NCI-H2227 treated with DMSO at 0.1 percent for 48 hours (cell line): ENCODE data around the gene IRGM.

Source experiments
- DNase-seq: peaks from one replicate; lab custom pipeline; 2025; lab: John Stamatoyannopoulos, UW

Gene IRGM

DNA sequence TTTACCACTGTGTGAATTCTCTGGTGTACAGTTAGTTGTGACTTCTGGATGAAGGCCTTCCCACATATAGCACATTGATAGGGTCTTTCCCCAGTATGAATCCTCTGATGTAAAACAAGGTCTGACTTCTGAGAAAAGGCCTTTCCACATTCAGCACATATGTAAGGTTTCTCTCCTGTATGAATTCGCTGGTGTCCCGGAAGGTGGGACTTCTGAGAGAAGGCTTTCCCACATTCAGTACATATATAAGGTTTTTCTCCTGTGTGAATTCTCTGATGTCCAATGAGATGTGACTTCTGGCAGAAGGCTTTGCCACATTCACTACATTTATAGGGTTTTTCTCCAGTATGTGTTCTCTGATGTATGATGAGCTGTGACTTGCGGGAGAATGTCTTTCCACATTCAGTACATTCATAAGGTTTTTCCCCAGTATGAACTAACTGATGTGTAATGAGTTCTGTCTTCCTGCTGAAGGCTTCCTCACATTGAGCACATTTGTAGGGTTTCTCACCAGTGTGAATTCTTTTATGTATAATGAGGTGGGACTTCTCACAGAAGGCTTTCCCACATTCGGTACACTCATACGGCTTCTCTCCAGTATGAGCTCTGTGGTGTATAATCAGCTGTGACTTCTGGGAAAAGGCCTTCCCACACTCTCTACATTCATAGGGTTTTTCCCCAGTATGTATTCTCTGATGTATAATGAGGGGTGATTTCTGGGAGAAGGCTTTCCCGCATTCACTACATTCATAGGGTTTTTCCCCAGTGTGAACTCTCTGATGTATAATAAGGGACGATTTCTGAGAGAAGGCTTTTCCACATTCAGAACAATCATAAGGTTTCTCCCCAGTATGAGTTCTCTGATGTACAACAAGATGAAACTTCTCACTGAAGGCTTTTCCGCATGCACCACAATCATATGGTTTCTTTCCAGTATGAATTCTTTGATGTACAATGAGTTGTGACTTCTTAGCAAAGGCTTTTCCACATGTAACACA is 49.4 kb downstream of the IRGM start:
- no peak for DNase-seq
